ENCODE data around the gene SLC24A3.

DNA sequence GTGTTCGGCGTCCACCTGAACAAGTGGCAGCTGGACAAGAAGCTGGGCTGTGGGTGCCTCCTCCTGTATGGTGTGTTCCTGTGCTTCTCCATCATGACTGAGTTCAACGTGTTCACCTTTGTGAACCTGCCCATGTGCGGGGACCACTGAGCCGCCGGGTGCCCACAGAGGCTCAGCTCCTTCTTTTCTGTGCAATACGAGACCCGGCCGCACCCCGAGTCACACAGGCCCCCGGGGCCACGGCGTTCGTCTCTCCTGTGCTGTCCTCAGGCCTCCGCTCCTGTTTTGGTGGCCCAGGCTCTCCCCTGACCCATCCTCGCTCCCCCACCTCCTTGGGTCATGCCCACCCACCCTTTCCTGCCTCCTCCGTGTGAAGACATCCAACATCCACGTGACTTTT lies 508.5 kb downstream of the SLC24A3 start:
- TF ChIP-seq EZH2 (IDR thresholded peaks at IDR 0.05; ENCODE audit: insufficient read depth, poor library complexity, severe bottlenecking): no peak
- no peak for TF ChIP-seq EZH2phosphoT487 (IDR thresholded peaks at IDR 0.05; ENCODE audit: insufficient read depth, low read depth)
